Measurements from ENCODE around the gene GALNT14.

DNA sequence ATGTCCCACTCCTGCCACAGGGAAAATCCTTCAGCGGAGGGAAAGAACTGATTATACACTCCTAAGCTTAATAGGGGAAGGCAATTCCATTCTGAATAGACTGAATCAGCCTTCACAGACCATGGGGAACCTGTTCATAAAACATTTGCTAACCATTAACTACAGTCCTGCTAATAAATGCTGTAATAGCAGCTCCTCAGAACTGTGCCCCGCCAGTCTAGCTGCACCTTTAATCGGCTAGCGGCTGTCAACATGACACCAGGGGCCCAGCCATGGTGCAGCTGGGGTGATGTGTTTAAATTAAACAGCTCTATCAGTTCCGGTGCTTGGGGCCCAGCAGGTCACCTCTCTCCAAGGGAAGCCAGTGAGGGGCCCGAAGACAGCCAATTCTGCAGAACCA, 77.8 kb downstream of the GALNT14 start:
- TF ChIP-seq CBX5 (IDR thresholded peaks at IDR 0.05; ENCODE audit: low read depth) (no peak), PAX5 (IDR thresholded peaks at IDR 0.05; ENCODE audit: borderline replicate concordance, low read depth, low read length) (no peak), POLR2A (IDR thresholded peaks at IDR 0.05; ENCODE audit: low read depth, low read length) (no peak), HDAC2 (IDR thresholded peaks at IDR 0.05) (no peak), TCF7 (IDR thresholded peaks at IDR 0.05; ENCODE audit: borderline replicate concordance) (no peak), BCL11A (IDR thresholded peaks at IDR 0.05; ENCODE audit: low read depth, low read length) (no peak), EP300 (IDR thresholded peaks at IDR 0.05; ENCODE audit: borderline replicate concordance in 1 of 2, control insufficient read depth in 1 of 2, low read depth in 2 of 2, low read length in 2 of 2) (no peak), EZH2 (IDR thresholded peaks at IDR 0.05; ENCODE audit: borderline replicate concordance, control insufficient read depth, low read depth, low read length) (no peak), FOS (IDR thresholded peaks at IDR 0.05; ENCODE audit: borderline replicate concordance, extremely low read depth, insufficient read length) (no peak)
- TF ChIP-seq, protein P1, sequence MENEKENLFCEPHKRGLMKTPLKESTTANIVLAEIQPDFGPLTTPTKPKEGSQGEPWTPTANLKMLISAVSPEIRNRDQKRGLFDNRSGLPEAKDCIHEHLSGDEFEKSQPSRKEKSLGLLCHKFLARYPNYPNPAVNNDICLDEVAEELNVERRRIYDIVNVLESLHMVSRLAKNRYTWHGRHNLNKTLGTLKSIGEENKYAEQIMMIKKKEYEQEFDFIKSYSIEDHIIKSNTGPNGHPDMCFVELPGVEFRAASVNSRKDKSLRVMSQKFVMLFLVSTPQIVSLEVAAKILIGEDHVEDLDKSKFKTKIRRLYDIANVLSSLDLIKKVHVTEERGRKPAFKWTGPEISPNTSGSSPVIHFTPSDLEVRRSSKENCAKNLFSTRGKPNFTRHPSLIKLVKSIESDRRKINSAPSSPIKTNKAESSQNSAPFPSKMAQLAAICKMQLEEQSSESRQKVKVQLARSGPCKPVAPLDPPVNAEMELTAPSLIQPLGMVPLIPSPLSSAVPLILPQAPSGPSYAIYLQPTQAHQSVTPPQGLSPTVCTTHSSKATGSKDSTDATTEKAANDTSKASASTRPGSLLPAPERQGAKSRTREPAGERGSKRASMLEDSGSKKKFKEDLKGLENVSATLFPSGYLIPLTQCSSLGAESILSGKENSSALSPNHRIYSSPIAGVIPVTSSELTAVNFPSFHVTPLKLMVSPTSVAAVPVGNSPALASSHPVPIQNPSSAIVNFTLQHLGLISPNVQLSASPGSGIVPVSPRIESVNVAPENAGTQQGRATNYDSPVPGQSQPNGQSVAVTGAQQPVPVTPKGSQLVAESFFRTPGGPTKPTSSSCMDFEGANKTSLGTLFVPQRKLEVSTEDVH (IDR thresholded peaks at IDR 0.05; ENCODE audit: low read depth, partially characterized antibody) = no peak
- TF ChIP-seq, protein P2, sequence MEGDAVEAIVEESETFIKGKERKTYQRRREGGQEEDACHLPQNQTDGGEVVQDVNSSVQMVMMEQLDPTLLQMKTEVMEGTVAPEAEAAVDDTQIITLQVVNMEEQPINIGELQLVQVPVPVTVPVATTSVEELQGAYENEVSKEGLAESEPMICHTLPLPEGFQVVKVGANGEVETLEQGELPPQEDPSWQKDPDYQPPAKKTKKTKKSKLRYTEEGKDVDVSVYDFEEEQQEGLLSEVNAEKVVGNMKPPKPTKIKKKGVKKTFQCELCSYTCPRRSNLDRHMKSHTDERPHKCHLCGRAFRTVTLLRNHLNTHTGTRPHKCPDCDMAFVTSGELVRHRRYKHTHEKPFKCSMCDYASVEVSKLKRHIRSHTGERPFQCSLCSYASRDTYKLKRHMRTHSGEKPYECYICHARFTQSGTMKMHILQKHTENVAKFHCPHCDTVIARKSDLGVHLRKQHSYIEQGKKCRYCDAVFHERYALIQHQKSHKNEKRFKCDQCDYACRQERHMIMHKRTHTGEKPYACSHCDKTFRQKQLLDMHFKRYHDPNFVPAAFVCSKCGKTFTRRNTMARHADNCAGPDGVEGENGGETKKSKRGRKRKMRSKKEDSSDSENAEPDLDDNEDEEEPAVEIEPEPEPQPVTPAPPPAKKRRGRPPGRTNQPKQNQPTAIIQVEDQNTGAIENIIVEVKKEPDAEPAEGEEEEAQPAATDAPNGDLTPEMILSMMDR (IDR thresholded peaks at IDR 0.05 in 2 of 3, conservative IDR thresholded peaks at IDR 0.05 in 1 of 3; ENCODE audit: control insufficient read depth in 2 of 3, extremely low read depth in 1 of 3, insufficient read depth in 1 of 3, low read depth in 3 of 3, low read length in 3 of 3) = no peak
